ENCODE data around the gene CATSPERE.
"Not testable (repeated sequence)": the region's sequence is repeated elsewhere in the genome, so short reads cannot be mapped to it uniquely, and the experiment has no call there.

The CATSPERE gene

GRCh38 chr1:244664353-244664752 lies 203.3 kb downstream of the CATSPERE start:
- TF ChIP-seq GATA1 (IDR thresholded peaks at IDR 0.05; ENCODE audit: low read depth, low read length) (no peak), POLR2A (IDR thresholded peaks at IDR 0.05; ENCODE audit: low read length) (no peak)
- peak in 1 of 2 experiments; percentile 17 for DNase-seq

GRCh38 chr1:244665771-244666217 lies 204.7 kb downstream of the CATSPERE start:
- TF ChIP-seq POLR2A (IDR thresholded peaks at IDR 0.05; ENCODE audit: low read length) (no peak), GATA1 (IDR thresholded peaks at IDR 0.05; ENCODE audit: low read depth, low read length) (no peak)
- DNase-seq = peak in 1 of 2 experiments; percentile 14

GRCh38 chr1:244666672-244667418 lies 205.8 kb downstream of the CATSPERE start:
- not testable (repeated sequence) for DNase-seq

GRCh38 chr1:244667797-244668196 lies 206.7 kb downstream of the CATSPERE start:
- TF ChIP-seq POLR2A (IDR thresholded peaks at IDR 0.05; ENCODE audit: low read length) = no peak
- TF ChIP-seq GATA1 (IDR thresholded peaks at IDR 0.05; ENCODE audit: low read depth, low read length) = no peak
- DNase-seq = no peak

- no peak for DNase-seq
- no peak for TF ChIP-seq POLR2A (IDR thresholded peaks at IDR 0.05; ENCODE audit: low read length)
- TF ChIP-seq GATA1 (IDR thresholded peaks at IDR 0.05; ENCODE audit: low read depth, low read length) = no peak
These were observed 212.0 kb downstream of the CATSPERE start for GRCh38 chr1:244672946-244673682.

GRCh38 chr1:244674446-244674845 lies 213.4 kb downstream of the CATSPERE start:
- TF ChIP-seq GATA1 (IDR thresholded peaks at IDR 0.05; ENCODE audit: low read depth, low read length) (no peak), POLR2A (IDR thresholded peaks at IDR 0.05; ENCODE audit: low read length) (no peak)
- no peak for DNase-seq

- TF ChIP-seq POLR2A (IDR thresholded peaks at IDR 0.05; ENCODE audit: low read length) (no peak), GATA1 (IDR thresholded peaks at IDR 0.05; ENCODE audit: low read depth, low read length) (no peak)
These were observed 214.1 kb downstream of the CATSPERE start for GRCh38 chr1:244675167-244675566.

GRCh38 chr1:244678697-244679096 lies 217.6 kb downstream of the CATSPERE start:
- DNase-seq = no peak
- TF ChIP-seq GATA1 (IDR thresholded peaks at IDR 0.05; ENCODE audit: low read depth, low read length) (no peak), POLR2A (IDR thresholded peaks at IDR 0.05; ENCODE audit: low read length) (no peak)

More at GRCh38 chr1:244675167-244675566, 214.1 kb downstream of the CATSPERE start:
- peak; percentile 10 to 27 for DNase-seq

- DNase-seq = peak in 1 of 2 experiments; percentile 51
- TF ChIP-seq POLR2A (IDR thresholded peaks at IDR 0.05; ENCODE audit: low read length) (no peak), GATA1 (IDR thresholded peaks at IDR 0.05; ENCODE audit: low read depth, low read length) (no peak)
These were observed 219.6 kb downstream of the CATSPERE start for GRCh38 chr1:244680667-244681066.

- peak in 1 of 2 experiments; percentile 11 for DNase-seq
These were observed 221.0 kb downstream of the CATSPERE start for GRCh38 chr1:244682087-244682486.

Measured in erythroblast (primary cell).